BE2C (cell line): ENCODE data around the gene SRSF1.
A peak's percentile ranks its signal among the peaks of the same experiment; 100 is the strongest.

Source experiments
- DNase-seq: peaks from one replicate; pipeline ENCODE4 v3.0.0-alpha.2; 2020
- H3K27me3 ChIP-seq: fragments of 250-450 bp; sonication (Bioruptor Pico); 2 replicates; pipeline ENCODE4 v1.5.1; 2020; ENCODE audit warnings: mild to moderate bottlenecking
- H3K36me3 ChIP-seq: fragments of 250-450 bp; sonication (Bioruptor Pico); 2 replicates; pipeline ENCODE4 v1.5.1; 2020; ENCODE audit warnings: mild to moderate bottlenecking
- H3K4me1 ChIP-seq: fragments of 250-450 bp; sonication (Bioruptor Pico); 2 replicates; pipeline ENCODE4 v1.5.1; 2020
- H3K4me3 ChIP-seq: 2 replicates; pipeline ENCODE4 v1.5.1; 2011; ENCODE audit warnings: low read depth, low read length
- H3K9me3 ChIP-seq: fragments of 250-450 bp; sonication (Bioruptor Pico); 2 replicates; pipeline ENCODE4 v1.5.1; 2020
- TF ChIP-seq, protein P1 (sequence below): IDR thresholded peaks from 2 replicates; pipeline ENCODE4 v1.5.1; 2012; ENCODE audit warnings: mild to moderate bottlenecking, low read depth, low read length

Gene SRSF1

DNA sequence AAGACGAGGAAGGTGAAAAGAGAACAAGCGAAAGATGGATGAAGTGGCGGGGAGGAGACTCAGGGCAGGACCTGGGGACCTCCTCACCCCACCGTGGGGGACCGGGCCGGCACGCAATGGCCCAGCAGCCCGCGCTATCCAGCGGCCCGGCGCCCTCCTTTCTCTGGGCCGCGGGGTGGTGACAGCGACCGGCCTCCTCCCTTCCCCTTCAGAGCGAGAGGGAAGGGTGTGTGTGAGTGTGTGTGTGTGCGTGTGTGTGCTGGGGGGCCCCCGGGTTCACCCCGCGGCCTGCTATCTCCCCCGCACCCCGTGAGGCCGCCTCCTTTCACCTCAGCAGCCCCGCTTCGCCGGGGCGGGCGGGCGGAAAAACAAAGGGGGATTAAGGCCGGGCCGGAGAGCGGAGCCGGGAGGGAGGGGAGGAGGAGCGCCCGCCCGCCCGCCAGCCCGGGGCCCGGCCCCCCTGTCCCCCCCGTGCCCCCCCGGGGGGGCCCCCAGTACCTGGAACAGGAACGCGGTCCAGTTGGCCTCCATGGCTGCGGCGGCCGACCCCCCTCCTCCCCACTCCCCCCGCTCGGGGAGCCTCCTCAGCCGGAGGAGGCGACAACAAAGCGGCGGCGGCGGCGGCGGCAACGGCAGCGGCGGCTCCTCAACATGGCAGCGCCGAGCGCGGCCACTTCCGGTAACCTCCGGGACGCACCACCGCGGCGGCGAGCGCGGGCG is 19.3 kb downstream of the SRSF1 start, which contains the start of gene VEZF1:
VEZF1 (minus strand) TSS at position 674 of the 720 bp plus-strand sequence; CDS start at position 531, 143 bp downstream.
- peak within 1 kb of the TSS; percentile 87 for H3K4me3 ChIP-seq
- peaks cover 17% of the 10 kb centered on the region for H3K4me1 ChIP-seq
- peaks cover under 1% of the 10 kb centered on the region; the same call in 1 of the 2 replicates for H3K36me3 ChIP-seq
- no peaks in the 10 kb centered on the region for H3K9me3 ChIP-seq
- TF ChIP-seq, protein P1, sequence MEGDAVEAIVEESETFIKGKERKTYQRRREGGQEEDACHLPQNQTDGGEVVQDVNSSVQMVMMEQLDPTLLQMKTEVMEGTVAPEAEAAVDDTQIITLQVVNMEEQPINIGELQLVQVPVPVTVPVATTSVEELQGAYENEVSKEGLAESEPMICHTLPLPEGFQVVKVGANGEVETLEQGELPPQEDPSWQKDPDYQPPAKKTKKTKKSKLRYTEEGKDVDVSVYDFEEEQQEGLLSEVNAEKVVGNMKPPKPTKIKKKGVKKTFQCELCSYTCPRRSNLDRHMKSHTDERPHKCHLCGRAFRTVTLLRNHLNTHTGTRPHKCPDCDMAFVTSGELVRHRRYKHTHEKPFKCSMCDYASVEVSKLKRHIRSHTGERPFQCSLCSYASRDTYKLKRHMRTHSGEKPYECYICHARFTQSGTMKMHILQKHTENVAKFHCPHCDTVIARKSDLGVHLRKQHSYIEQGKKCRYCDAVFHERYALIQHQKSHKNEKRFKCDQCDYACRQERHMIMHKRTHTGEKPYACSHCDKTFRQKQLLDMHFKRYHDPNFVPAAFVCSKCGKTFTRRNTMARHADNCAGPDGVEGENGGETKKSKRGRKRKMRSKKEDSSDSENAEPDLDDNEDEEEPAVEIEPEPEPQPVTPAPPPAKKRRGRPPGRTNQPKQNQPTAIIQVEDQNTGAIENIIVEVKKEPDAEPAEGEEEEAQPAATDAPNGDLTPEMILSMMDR = no peak
- H3K27me3 ChIP-seq = no peaks in the 10 kb centered on the region
- peak; percentile 88 for DNase-seq

DNA sequence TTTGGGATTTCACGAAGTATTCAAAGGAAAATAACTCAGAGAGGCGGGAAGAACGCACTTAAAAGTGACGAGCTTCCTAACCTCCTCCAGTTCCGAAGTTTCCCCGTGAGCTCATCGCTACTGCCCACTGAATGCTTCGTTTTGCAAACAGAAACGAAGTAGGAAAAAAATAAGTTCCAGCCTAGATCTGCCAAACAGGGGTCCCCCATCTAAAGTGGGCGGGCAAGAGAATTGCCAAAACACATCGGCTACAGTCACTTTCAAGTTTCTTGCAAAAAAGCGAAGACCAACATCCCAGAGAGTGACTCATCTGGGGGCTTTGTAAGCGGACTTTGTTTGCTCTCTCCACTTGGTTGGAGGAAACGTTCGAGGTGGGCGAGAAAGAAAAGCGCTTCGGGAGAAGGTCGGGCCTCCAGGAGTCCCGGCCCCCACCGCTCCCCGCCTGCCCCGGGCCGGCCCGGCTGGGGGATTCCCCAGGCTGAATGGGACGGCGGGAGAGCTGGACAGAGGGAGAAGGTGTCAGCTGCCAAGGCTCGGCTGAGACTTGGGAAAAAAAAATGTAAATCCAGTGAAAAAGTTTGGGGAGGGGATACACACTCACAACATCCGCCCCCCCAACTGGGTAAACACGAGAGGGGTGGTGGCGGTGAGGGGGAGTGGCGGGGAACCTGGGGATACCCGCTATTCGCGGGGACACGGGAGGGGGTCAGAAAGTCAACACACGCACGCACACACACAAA is 20.0 kb downstream of the SRSF1 start:
- Histone ChIP-seq H3K36me3 (peaks cover 7% of the 10 kb centered on the region), H3K4me1 (peaks cover 15% of the 10 kb centered on the region), H3K27me3 (no peaks in the 10 kb centered on the region), H3K4me3 (peak overlapping the region; percentile 87), H3K9me3 (no peaks in the 10 kb centered on the region)
- TF ChIP-seq, protein P1 = no peak
- no peak for DNase-seq

DNA sequence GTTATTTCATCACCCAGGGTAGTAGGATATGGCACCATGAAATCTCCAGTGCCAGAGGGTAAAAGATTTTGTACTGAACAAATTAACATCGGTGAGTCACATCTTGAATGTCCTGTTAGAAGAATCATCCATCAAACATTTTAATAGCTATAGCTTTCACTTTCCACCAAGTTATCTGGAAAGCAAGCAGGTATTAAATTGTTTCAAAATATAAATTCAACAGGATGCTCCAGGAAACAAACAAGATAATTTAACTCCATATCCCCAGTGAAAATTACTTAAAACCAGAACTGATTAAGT is 21.4 kb downstream of the SRSF1 start:
- no peak for DNase-seq
- Histone ChIP-seq H3K4me1 (peaks cover 15% of the 10 kb centered on the region), H3K9me3 (no peaks in the 10 kb centered on the region), H3K27me3 (no peaks in the 10 kb centered on the region), H3K4me3 (peak overlapping the region; percentile 87), H3K36me3 (peaks cover 20% of the 10 kb centered on the region)
- TF ChIP-seq, protein P1 = no peak

DNA sequence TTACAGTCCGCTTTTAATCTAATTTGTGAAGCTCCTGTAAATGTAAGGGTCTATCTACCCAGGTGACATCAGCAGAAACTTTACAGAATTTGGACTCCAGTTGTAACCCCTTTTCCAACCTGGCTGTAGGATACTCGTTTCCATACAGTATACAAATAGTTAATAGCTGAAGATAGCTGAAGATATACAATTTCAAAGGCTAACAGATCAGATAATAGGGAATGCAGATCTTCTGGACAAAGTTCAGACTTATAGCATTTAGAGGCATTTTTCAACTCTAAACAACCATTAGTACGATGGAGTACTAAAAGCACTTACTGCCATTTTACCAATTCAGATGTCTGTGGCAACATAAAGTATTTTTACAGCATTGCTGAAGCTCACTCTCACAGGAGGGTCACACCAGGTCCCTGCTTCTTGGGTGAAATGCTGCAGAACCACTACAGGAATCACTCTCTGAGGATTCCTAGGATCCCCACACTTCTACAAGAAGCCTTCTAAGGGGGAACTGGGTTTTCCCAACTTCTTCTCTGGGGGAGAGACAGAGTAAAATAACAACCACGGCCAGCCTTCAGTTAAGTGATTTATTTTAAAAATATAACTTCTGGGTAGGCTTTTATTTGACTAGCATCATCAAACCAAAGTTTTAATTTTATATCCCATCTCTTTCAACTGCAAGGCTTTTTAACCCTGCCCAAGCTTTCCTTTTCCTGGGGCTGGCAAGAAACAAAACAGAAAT is 21.9 kb downstream of the SRSF1 start:
- DNase-seq = no peak
- H3K4me3 ChIP-seq = peak overlapping the region; percentile 87

DNA sequence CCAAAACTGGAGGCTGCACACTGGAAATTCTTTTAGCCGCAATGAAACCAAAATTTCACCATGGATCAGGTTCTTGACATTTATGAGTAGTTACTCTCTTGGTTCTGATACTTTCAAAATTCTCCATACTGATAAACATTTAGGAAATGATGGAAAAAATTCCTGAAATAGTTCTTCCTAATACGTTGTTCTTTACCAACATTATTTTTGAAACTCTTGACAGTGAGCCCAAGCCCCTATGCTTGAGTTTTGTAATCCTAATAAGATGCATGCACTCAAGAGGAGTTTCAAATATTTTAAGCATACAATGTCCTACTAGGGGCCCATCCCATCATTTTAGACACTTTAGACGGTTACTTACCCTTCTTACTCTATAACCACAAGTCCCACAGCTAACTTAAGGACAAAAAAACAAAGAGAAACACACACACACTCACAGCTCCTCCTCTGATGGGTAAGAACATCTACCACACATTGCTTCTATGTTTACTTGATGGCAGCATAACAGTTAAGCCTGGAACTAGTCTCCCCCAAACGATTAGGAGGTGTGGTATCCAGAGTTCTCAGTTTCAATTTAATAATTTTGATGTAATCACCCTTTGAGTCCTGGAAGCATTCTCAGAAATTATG is 22.7 kb downstream of the SRSF1 start:
- DNase-seq = no peak
- H3K4me3 ChIP-seq = peak overlapping the region; percentile 87; the same call in 1 of the 2 replicates
- peaks cover 14% of the 10 kb centered on the region for H3K4me1 ChIP-seq
- no peaks in the 10 kb centered on the region for H3K27me3 ChIP-seq
- TF ChIP-seq, protein P1 = no peak
- peaks cover 28% of the 10 kb centered on the region for H3K36me3 ChIP-seq
- H3K9me3 ChIP-seq = no peaks in the 10 kb centered on the region

More for the DNA sequence above, 21.9 kb downstream of the SRSF1 start:
- peaks cover 15% of the 10 kb centered on the region for H3K4me1 ChIP-seq
- peaks cover 25% of the 10 kb centered on the region for H3K36me3 ChIP-seq
- H3K27me3 ChIP-seq = no peaks in the 10 kb centered on the region
- H3K9me3 ChIP-seq = no peaks in the 10 kb centered on the region
- TF ChIP-seq, protein P1 = no peak
